ENCODE measurements around the gene FOXP1.

DNA sequence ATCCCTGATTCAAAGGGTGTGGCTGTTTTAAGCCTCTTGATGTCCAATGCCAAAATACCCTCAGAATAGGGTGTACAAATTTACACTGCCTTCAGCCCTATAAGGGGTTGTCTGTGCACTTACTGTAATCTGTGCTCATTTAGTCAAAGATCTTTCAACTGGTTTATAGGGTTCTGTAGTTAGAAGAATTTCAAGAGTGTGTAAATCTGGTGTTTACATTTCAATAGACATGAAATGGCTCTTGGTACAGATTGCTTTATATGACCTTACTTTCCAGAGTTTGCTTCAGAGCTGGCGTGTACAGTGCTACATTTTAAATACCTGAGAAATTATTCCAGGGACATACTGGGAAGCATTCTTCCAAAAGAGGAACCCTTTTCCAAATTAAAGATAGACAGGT, 399.3 kb downstream of the FOXP1 start:
- TF ChIP-seq, protein P1, sequence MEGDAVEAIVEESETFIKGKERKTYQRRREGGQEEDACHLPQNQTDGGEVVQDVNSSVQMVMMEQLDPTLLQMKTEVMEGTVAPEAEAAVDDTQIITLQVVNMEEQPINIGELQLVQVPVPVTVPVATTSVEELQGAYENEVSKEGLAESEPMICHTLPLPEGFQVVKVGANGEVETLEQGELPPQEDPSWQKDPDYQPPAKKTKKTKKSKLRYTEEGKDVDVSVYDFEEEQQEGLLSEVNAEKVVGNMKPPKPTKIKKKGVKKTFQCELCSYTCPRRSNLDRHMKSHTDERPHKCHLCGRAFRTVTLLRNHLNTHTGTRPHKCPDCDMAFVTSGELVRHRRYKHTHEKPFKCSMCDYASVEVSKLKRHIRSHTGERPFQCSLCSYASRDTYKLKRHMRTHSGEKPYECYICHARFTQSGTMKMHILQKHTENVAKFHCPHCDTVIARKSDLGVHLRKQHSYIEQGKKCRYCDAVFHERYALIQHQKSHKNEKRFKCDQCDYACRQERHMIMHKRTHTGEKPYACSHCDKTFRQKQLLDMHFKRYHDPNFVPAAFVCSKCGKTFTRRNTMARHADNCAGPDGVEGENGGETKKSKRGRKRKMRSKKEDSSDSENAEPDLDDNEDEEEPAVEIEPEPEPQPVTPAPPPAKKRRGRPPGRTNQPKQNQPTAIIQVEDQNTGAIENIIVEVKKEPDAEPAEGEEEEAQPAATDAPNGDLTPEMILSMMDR (IDR thresholded peaks at IDR 0.05; ENCODE audit: poor library complexity, severe bottlenecking), result no peak
- TF ChIP-seq EP300 (conservative IDR thresholded peaks at IDR 0.05; ENCODE audit: poor library complexity, severe bottlenecking) (no peak), RAD21 (conservative IDR thresholded peaks at IDR 0.05) (no peak), EZH2 (IDR thresholded peaks at IDR 0.05; ENCODE audit: borderline replicate concordance, insufficient read depth, low read length, poor library complexity, severe bottlenecking) (no peak)
- TF ChIP-seq, protein P2, sequence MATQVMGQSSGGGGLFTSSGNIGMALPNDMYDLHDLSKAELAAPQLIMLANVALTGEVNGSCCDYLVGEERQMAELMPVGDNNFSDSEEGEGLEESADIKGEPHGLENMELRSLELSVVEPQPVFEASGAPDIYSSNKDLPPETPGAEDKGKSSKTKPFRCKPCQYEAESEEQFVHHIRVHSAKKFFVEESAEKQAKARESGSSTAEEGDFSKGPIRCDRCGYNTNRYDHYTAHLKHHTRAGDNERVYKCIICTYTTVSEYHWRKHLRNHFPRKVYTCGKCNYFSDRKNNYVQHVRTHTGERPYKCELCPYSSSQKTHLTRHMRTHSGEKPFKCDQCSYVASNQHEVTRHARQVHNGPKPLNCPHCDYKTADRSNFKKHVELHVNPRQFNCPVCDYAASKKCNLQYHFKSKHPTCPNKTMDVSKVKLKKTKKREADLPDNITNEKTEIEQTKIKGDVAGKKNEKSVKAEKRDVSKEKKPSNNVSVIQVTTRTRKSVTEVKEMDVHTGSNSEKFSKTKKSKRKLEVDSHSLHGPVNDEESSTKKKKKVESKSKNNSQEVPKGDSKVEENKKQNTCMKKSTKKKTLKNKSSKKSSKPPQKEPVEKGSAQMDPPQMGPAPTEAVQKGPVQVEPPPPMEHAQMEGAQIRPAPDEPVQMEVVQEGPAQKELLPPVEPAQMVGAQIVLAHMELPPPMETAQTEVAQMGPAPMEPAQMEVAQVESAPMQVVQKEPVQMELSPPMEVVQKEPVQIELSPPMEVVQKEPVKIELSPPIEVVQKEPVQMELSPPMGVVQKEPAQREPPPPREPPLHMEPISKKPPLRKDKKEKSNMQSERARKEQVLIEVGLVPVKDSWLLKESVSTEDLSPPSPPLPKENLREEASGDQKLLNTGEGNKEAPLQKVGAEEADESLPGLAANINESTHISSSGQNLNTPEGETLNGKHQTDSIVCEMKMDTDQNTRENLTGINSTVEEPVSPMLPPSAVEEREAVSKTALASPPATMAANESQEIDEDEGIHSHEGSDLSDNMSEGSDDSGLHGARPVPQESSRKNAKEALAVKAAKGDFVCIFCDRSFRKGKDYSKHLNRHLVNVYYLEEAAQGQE (IDR thresholded peaks at IDR 0.05; ENCODE audit: borderline replicate concordance), result no peak
